HEK293 (cell line): ENCODE results near the gene WDR17.

Experiments used
- CTCF ChIA-PET: fragments of 350-600 bp; formaldehyde crosslinking; extraction: SDS; loops from one replicate; lab custom pipeline; 2021; ENCODE audit warnings: antibody characterized with exemption; lab: Yijun Ruan, JAX
- POLR2A ChIA-PET: fragments of 300-600 bp; formaldehyde crosslinking; extraction: SDS; loops from one replicate; lab custom pipeline; 2020; ENCODE audit warnings: antibody characterized with exemption, inconsistent platforms; lab: Yijun Ruan, JAX
- H3K27ac ChIP-seq: fragments of 200-500 bp; sonication (Bioruptor generic); 2 replicates; pipeline ENCODE4 v1.5.1; 2014; ENCODE audit warnings: low read depth, low read length, control low read depth, inconsistent platforms; ENCODE audit errors: extremely low read depth
- H3K36me3 ChIP-seq, 2 experiments: fragments of 200-500 bp in 1 of 2; sonication (Bioruptor generic) in 1 of 2; 1 replicate in 1 of 2; 2 replicates in 1 of 2; pipeline ENCODE4 v1.5.1; 2014 to 2017; ENCODE audit warnings: inconsistent platforms in 2 of 2, low read length in 2 of 2; ENCODE audit not compliant: control insufficient read depth in 2 of 2, insufficient read depth in 1 of 2
- H3K4me1 ChIP-seq: fragments of 200-500 bp; sonication (Bioruptor generic); 2 replicates; pipeline ENCODE4 v1.5.1; 2014; ENCODE audit warnings: mild to moderate bottlenecking, low read length, inconsistent platforms; ENCODE audit not compliant: control insufficient read depth, insufficient read depth
- H3K4me3 ChIP-seq: 2 replicates; pipeline ENCODE4 v1.5.1; 2011; ENCODE audit warnings: low read depth, mild to moderate bottlenecking, control low read depth, low read length, moderate library complexity
- H3K9me3 ChIP-seq: fragments of 200-500 bp; sonication (Bioruptor generic); 2 replicates; pipeline ENCODE4 v1.5.1; 2014; ENCODE audit warnings: low read depth, low read length, inconsistent platforms; ENCODE audit not compliant: control insufficient read depth, insufficient read depth
- ZBTB17 ChIP-seq: fragments of 450-650 bp; formaldehyde crosslinking; IDR thresholded peaks from 2 replicates; pipeline ENCODE4 v1.5.1; 2016; ENCODE audit warnings: missing biosample characterization, missing genetic modification characterization
- ZBTB21 ChIP-seq: fragments of 450-650 bp; formaldehyde crosslinking; IDR thresholded peaks from 2 replicates; pipeline ENCODE4 v1.5.1; 2017; ENCODE audit warnings: missing biosample characterization, missing genetic modification characterization
- ZFHX2 ChIP-seq: fragments of 450-650 bp; formaldehyde crosslinking; conservative IDR thresholded peaks from 2 replicates; pipeline ENCODE4 v1.5.1; 2016; ENCODE audit warnings: missing biosample characterization, missing genetic modification characterization
- ZIC2 ChIP-seq: fragments of 450-650 bp; formaldehyde crosslinking; IDR thresholded peaks from 2 replicates; pipeline ENCODE4 v1.5.1; 2016; ENCODE audit warnings: missing biosample characterization, missing genetic modification characterization
- ZNF10 ChIP-seq: fragments of 450-650 bp; formaldehyde crosslinking; IDR thresholded peaks from 2 replicates; pipeline ENCODE4 v1.5.1; 2017; ENCODE audit warnings: missing biosample characterization, missing genetic modification characterization
- ZNF18 ChIP-seq: fragments of 450-650 bp; formaldehyde crosslinking; IDR thresholded peaks from 2 replicates; pipeline ENCODE4 v1.5.1; 2016; ENCODE audit warnings: missing biosample characterization, missing genetic modification characterization
- ZNF184 ChIP-seq: fragments of 450-650 bp; IDR thresholded peaks from 2 replicates; pipeline ENCODE4 v1.5.1; 2018; ENCODE audit warnings: missing biosample characterization, mild to moderate bottlenecking, missing genetic modification characterization
- ZNF248 ChIP-seq: fragments of 450-650 bp; formaldehyde crosslinking; IDR thresholded peaks from 2 replicates; pipeline ENCODE4 v1.5.1; 2017; ENCODE audit warnings: missing biosample characterization, missing genetic modification characterization
- ZNF266 ChIP-seq: fragments of 450-650 bp; formaldehyde crosslinking; IDR thresholded peaks from 2 replicates; pipeline ENCODE4 v1.5.1; 2016; ENCODE audit warnings: missing biosample characterization, missing genetic modification characterization, low read depth
- ZNF362 ChIP-seq: fragments of 450-650 bp; formaldehyde crosslinking; IDR thresholded peaks from 2 replicates; pipeline ENCODE4 v1.5.1; 2016; ENCODE audit warnings: missing biosample characterization, missing genetic modification characterization
- ZNF433 ChIP-seq: fragments of 450-650 bp; formaldehyde crosslinking; IDR thresholded peaks from 2 replicates; pipeline ENCODE4 v1.5.1; 2016; ENCODE audit warnings: missing biosample characterization, missing genetic modification characterization, low read depth
- ZNF544 ChIP-seq: fragments of 450-650 bp; formaldehyde crosslinking; IDR thresholded peaks from 2 replicates; pipeline ENCODE4 v1.5.0; 2017; ENCODE audit warnings: missing biosample characterization, missing genetic modification characterization
- ZNF549 ChIP-seq: fragments of 450-650 bp; IDR thresholded peaks from 2 replicates; pipeline ENCODE4 v1.5.1; 2018; ENCODE audit warnings: missing biosample characterization, missing genetic modification characterization, mild to moderate bottlenecking, inconsistent platforms, moderate library complexity
- ZNF555 ChIP-seq: fragments of 450-650 bp; formaldehyde crosslinking; conservative IDR thresholded peaks from 2 replicates; pipeline ENCODE4 v1.5.1; 2017; ENCODE audit warnings: missing biosample characterization, mild to moderate bottlenecking, missing genetic modification characterization, inconsistent platforms
- ZNF560 ChIP-seq: fragments of 450-650 bp; formaldehyde crosslinking; IDR thresholded peaks from 2 replicates; pipeline ENCODE4 v1.5.1; 2017; ENCODE audit warnings: missing biosample characterization, missing genetic modification characterization, borderline replicate concordance
- ZNF585B ChIP-seq: fragments of 450-650 bp; formaldehyde crosslinking; IDR thresholded peaks from 2 replicates; pipeline ENCODE4 v1.5.1; 2016; ENCODE audit warnings: missing biosample characterization, missing genetic modification characterization
- ZNF639 ChIP-seq: fragments of 450-650 bp; formaldehyde crosslinking; IDR thresholded peaks from 2 replicates; pipeline ENCODE4 v1.5.1; 2016; ENCODE audit warnings: missing biosample characterization, missing genetic modification characterization
- ZXDB ChIP-seq: fragments of 450-650 bp; formaldehyde crosslinking; IDR thresholded peaks from 2 replicates; pipeline ENCODE4 v1.5.1; 2016; ENCODE audit warnings: missing biosample characterization, missing genetic modification characterization
- TF ChIP-seq, protein P1 (sequence below): fragments of 450-650 bp; formaldehyde crosslinking; IDR thresholded peaks from 2 replicates; pipeline ENCODE4 v1.5.1; 2016; ENCODE audit warnings: missing biosample characterization, missing genetic modification characterization
- TF ChIP-seq, protein P2 (sequence below): fragments of 450-650 bp; formaldehyde crosslinking; IDR thresholded peaks from 2 replicates; pipeline ENCODE4 v1.5.1; 2016; ENCODE audit warnings: missing biosample characterization, missing genetic modification characterization

WDR17 gene

GRCh38 chr4:176217510-176217909 lies 151.9 kb downstream of the WDR17 start (continued):
- TF ChIP-seq ZNF18 (tag by site-specific recombination) (no peak), ZNF560 (tag by site-specific recombination) (no peak), ZNF585B (tag by site-specific recombination) (no peak)

GRCh38 chr4:176222149-176222548 lies 156.5 kb downstream of the WDR17 start:
- H3K4me3 ChIP-seq: no peak overlapping the region
- H3K9me3 ChIP-seq: no peaks in the 10 kb centered on the region
- H3K4me1 ChIP-seq: peaks cover 6% of the 10 kb centered on the region
- POLR2A ChIA-PET: no interaction called here
- CTCF ChIA-PET: no interaction called here
- H3K27ac ChIP-seq: no peak overlapping the region
- TF ChIP-seq ZNF18 (tag by site-specific recombination) (no peak), ZNF555 (tag by site-specific recombination) (no peak), ZIC2 (no peak), ZNF362 (tag by site-specific recombination) (no peak)
- H3K36me3 ChIP-seq: no peaks in the 10 kb centered on the region

DNA sequence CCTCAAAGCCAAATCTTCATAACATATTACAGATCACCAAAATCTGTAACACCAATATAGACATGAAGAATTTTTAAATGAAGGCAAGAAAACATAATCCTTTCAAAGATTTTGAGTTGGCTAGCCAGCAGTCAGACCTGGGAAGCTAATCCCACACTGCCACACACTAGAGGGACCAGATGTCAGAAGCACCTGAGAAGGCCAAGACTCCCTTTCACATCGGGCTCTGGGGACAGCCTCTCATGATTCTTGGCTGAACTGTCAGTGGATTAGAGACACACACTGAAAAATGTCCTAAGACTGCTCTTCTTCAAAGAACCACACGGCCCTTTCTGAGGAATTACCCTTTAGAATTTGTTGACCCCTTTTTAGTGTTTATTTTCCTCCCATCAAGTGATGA lies 157.9 kb downstream of the WDR17 start:
- TF ChIP-seq, protein P1, sequence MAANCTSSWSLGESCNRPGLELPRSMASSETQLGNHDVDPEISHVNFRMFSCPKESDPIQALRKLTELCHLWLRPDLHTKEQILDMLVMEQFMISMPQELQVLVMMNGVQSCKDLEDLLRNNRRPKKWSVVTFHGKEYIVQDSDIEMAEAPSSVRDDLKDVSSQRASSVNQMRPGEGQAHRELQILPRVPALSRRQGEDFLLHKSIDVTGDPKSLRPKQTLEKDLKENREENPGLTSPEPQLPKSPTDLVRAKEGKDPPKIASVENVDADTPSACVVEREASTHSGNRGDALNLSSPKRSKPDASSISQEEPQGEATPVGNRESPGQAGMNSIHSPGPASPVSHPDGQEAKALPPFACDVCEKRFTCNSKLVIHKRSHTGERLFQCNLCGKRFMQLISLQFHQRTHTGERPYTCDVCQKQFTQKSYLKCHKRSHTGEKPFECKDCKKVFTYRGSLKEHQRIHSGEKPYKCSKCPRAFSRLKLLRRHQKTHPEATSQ (tag by site-specific recombination): no peak
- TF ChIP-seq ZNF433 (no peak), ZNF248 (tag by site-specific recombination) (no peak), ZNF266 (tag by site-specific recombination) (no peak), ZNF184 (no peak), ZNF549 (no peak), ZNF10 (tag by site-specific recombination) (no peak), ZNF544 (tag by site-specific recombination) (no peak), ZNF639 (tag by site-specific recombination) (no peak), ZBTB17 (tag by site-specific recombination) (no peak), ZXDB (tag by site-specific recombination) (no peak), ZFHX2 (tag by site-specific recombination) (no peak), ZBTB21 (tag by site-specific recombination) (no peak)
- TF ChIP-seq, protein P2, sequence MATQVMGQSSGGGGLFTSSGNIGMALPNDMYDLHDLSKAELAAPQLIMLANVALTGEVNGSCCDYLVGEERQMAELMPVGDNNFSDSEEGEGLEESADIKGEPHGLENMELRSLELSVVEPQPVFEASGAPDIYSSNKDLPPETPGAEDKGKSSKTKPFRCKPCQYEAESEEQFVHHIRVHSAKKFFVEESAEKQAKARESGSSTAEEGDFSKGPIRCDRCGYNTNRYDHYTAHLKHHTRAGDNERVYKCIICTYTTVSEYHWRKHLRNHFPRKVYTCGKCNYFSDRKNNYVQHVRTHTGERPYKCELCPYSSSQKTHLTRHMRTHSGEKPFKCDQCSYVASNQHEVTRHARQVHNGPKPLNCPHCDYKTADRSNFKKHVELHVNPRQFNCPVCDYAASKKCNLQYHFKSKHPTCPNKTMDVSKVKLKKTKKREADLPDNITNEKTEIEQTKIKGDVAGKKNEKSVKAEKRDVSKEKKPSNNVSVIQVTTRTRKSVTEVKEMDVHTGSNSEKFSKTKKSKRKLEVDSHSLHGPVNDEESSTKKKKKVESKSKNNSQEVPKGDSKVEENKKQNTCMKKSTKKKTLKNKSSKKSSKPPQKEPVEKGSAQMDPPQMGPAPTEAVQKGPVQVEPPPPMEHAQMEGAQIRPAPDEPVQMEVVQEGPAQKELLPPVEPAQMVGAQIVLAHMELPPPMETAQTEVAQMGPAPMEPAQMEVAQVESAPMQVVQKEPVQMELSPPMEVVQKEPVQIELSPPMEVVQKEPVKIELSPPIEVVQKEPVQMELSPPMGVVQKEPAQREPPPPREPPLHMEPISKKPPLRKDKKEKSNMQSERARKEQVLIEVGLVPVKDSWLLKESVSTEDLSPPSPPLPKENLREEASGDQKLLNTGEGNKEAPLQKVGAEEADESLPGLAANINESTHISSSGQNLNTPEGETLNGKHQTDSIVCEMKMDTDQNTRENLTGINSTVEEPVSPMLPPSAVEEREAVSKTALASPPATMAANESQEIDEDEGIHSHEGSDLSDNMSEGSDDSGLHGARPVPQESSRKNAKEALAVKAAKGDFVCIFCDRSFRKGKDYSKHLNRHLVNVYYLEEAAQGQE (tag by site-specific recombination): no peak
- ChIA-PET CTCF (no interaction called here), POLR2A (no interaction called here)
- H3K36me3 ChIP-seq: no peaks in the 10 kb centered on the region
- no peak overlapping the region for H3K27ac ChIP-seq
- H3K4me3 ChIP-seq: no peak overlapping the region
- peaks cover 11% of the 10 kb centered on the region for H3K4me1 ChIP-seq
- no peaks in the 10 kb centered on the region for H3K9me3 ChIP-seq
